Mucosa of descending colon (tissue), 3 donors: ENCODE results near the gene TRERF1. TPM values are rescaled to one million over a fixed set of nuclear protein-coding genes. Genes with fewer than 3 reads are reported as not detected.

Source experiments
- ATAC-seq: fragments of 200-7000 bp; cut with Tn5 transposase; one replicate; pipeline ENCODE4 v1.9.1; 2020; ENCODE audit warnings: mild to moderate bottlenecking, moderate library complexity
- DNase-seq, 3 donors: peaks; one replicate each; pipeline ENCODE4 v3.0.0-alpha.2; 2020
- H3K36me3 ChIP-seq: fragments of 200-600 bp; one replicate; pipeline ENCODE4 v1.8.0; 2021; ENCODE audit warnings: low read depth, mild to moderate bottlenecking
- H3K4me1 ChIP-seq: fragments of 200-600 bp; one replicate; pipeline ENCODE4 v1.8.0; 2021; ENCODE audit warnings: low read depth, mild to moderate bottlenecking
- H3K4me3 ChIP-seq: fragments of 200-600 bp; one replicate; pipeline ENCODE4 v1.8.0; 2021; ENCODE audit warnings: mild to moderate bottlenecking
- H3K9me3 ChIP-seq: fragments of 200-600 bp; one replicate; pipeline ENCODE4 v1.8.0; 2021; ENCODE audit warnings: mild to moderate bottlenecking
- CTCF ChIP-seq: fragments of 200-600 bp; IDR thresholded peaks from one replicate; pipeline ENCODE4 v1.8.0; 2022; ENCODE audit warnings: antibody characterized with exemption, mild to moderate bottlenecking
- intact Hi-C, 2 donors: fragments of 100-400 bp; cut with DNase I in 1 of 2; cut with micrococcal nuclease in 1 of 2; formaldehyde crosslinking; loops; one replicate each; pipeline versions ENCODE4 v1.11.0 to v1.11.1; 2022; cut with DNase I, micrococcal nuclease
- total RNA-seq, 3 donors: library from RNA; stranded (reverse); fragmentation: NEBNext Ultra II Directional in 2 of 3; extraction: Animal tissue kit (Norgen Biotek cat#: 25700) in 2 of 3; gene quantifications; one replicate each; pipeline versions ENCODE4 v1.2.1 to v1.2.4, GENCODE V29; 2021 to 2023
- donor health status: DM: no; HTN: no; CAD: no; lungs with moderate emphysema.
- donor health status: DM: no; HTN: no; CAD: no.
- donor health status: DM: no; HTN: yes; CAD: no.

Gene TRERF1
- total RNA-seq, 3 donors from 2014 or later = 2.8 to 11.2 (median 3.8) TPM

- no peak for TF ChIP-seq CTCF
- peak; percentile 48 for ATAC-seq
- H3K9me3 ChIP-seq = no peaks in the 10 kb centered on the region
- no peak for DNase-seq
- H3K4me3 ChIP-seq = no peak overlapping the region
- intact Hi-C loops = no loop called here
- no peaks in the 10 kb centered on the region for H3K4me1 ChIP-seq
- no peaks in the 10 kb centered on the region for H3K36me3 ChIP-seq
Observed at GRCh38 chr6:42387336-42387735, 64.4 kb downstream of the TRERF1 start.

DNA sequence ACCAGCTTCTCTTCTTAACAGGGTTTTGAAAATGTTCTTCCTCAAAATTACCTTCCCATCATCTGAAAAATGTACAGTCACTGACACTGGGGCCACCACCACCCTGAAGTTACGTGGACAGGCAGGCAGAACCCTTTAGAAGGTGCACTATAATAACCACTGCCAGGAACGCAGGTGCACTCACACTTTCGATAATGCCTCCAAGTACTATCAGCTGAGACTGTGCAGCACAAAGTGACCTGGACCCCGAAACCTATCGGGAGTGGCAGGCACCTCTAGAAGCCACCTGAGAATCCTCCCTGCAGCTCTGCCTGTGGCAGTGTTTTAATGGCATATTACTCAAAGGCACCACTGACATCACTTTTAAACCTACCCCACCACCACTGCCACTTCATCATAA is 66.4 kb downstream of the TRERF1 start:
- no peaks in the 10 kb centered on the region for H3K4me1 ChIP-seq

DNA sequence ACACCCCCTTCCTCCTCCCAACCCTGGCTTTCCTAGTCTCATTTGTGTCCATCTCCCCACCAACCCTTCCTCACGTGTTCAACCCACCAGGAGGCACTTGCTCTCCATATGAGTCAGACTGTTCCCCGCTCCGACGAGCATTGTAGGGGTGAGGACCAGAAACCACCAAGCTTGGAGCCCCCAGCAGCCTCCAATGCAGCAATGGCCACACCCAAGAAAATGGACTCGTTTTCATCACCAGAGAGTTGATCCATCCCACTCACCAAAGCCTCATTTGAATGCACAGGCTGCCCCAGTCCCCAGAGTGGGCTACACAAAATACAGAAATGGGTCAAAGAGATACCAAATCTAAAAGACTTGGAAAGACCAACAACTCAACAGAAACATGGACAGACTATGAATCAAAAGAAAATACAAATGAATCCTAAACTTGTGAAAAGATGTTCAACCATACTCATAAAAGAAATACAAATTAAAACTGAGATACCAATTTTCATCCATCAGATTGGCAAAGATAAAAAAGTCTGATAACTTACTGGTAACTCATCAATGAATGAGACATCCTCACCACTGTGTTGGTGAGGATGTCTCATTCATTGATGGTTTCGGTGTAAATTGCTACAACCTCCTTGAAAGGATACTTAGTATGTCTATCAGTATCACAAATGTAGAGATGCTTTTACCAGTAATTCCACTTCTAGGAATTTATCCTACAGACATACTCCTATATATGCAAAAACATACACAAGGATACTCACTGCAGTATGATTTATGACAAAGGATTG is 68.1 kb downstream of the TRERF1 start:
- no peak for TF ChIP-seq CTCF
- Histone ChIP-seq H3K36me3 (no peaks in the 10 kb centered on the region), H3K9me3 (no peaks in the 10 kb centered on the region), H3K4me3 (no peak overlapping the region), H3K4me1 (no peaks in the 10 kb centered on the region)
- ATAC-seq (no peak), DNase-seq (no peak)
- intact Hi-C loops = no loop called here

More for the DNA sequence above, 66.4 kb downstream of the TRERF1 start:
- ATAC-seq = no peak
- TF ChIP-seq CTCF = no peak
- H3K36me3 ChIP-seq = no peaks in the 10 kb centered on the region
- DNase-seq = no peak
- intact Hi-C loops = no loop called here
- H3K9me3 ChIP-seq = no peaks in the 10 kb centered on the region
- no peak overlapping the region for H3K4me3 ChIP-seq

DNA sequence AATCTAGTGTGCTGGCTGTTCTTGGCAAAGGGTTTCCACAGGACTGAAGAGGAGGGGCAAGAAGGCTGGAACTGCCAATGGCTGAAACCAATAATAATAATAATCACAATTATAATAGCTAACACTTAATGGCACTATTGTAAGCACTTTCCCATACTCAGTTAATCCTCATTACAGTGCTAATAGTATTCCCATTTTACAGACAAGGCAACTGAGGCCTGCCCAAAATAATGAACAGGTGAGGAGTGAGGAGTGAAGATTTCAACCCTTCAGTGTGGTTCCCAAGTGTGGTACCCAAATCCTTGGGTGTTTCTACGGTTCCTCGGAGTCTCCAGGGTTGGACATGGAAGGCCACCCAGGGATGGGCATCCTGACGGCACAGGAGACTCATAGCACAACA is 69.9 kb downstream of the TRERF1 start:
- TF ChIP-seq CTCF = no peak
- ATAC-seq (no peak), DNase-seq (no peak)
- Histone ChIP-seq H3K4me1 (no peaks in the 10 kb centered on the region), H3K36me3 (no peaks in the 10 kb centered on the region), H3K4me3 (no peak overlapping the region), H3K9me3 (no peaks in the 10 kb centered on the region)
- intact Hi-C loops = no loop called here

DNA sequence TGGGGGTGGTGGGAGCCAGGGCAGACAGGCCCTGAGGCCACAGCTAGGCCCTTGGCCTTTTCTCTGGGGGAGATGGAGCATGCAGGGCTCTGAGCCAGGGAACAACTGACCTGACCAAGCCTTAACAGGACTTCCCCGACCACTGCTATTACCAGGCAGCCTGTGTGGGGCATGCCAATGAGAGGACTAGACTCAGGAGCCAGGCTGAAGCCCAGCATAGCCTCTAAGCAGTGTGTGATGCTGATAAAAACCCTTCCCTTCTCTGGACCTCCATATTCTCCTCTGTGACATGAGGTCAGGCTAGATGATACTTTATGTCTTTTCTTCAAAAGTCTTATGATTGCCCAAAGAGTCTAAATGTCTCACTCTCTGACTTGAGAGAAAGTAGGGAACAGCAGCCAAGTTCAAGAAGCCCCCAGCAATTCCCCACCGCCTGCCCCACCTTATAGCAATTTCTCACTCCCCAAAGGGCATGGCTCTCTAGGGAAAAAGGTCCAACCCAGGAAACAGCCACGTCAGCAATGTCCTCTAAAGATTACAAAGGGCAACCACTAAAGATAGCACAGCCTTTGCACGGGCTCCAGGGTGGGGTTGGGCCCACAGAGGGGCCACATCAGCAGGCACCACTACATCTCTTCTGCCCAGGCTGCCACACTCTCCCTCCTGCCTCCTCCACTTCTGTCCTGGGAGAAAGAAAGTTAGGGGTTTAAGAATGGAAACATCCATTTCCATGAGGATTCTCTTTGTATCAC is 71.3 kb downstream of the TRERF1 start:
- no peak for DNase-seq
- intact Hi-C loops = no loop called here
- no peak for TF ChIP-seq CTCF
- no peaks in the 10 kb centered on the region for H3K4me1 ChIP-seq
- peak; percentile 67 for ATAC-seq
- no peaks in the 10 kb centered on the region for H3K36me3 ChIP-seq
- no peak overlapping the region for H3K4me3 ChIP-seq
- H3K9me3 ChIP-seq = no peaks in the 10 kb centered on the region
